Erythroblast (primary cell): ENCODE results near the gene PRM2.

ENCODE experiments used
- GATA1 ChIP-seq: IDR thresholded peaks from 2 replicates; pipeline ENCODE4 v1.6.1; 2011; ENCODE audit warnings: low read depth, mild to moderate bottlenecking, control low read depth, low read length, moderate library complexity
- POLR2A ChIP-seq: IDR thresholded peaks from 2 replicates; pipeline ENCODE4 v1.6.1; 2011; ENCODE audit warnings: mild to moderate bottlenecking, low read length

GRCh38 chr16:11259655-11260595 lies 16.4 kb downstream of the PRM2 start:
- TF ChIP-seq POLR2A (no peak), GATA1 (no peak)
